Motor neuron (in vitro differentiated cells): Measurements from ENCODE around the gene PACRG. TPM values are rescaled to one million over a fixed set of nuclear protein-coding genes. Genes with fewer than 3 reads are reported as not detected.

Experiments
- ATAC-seq, 8 experiments: fragments of 200-7000 bp; cut with Tn5 transposase; replicated peaks in 6 of 8; 2 replicates each; pipeline ENCODE4 v1.8.0; 2021; ENCODE audit warnings: mild to moderate bottlenecking in 8 of 8, moderate library complexity in 8 of 8
- H3K27ac ChIP-seq, 2 donors: fragments of 250-450 bp; sonication (Bioruptor Pico); 2 replicates each; pipeline ENCODE4 v1.9.0; 2021; ENCODE audit warnings: antibody characterized with exemption in 2 of 2, mild to moderate bottlenecking in 2 of 2, moderate library complexity in 1 of 2
- H3K4me1 ChIP-seq, 2 donors: fragments of 250-450 bp; sonication (Bioruptor Pico); replicated peaks in 1 of 2; 2 replicates each; pipeline ENCODE4 v1.6.1; 2021; ENCODE audit warnings: antibody characterized with exemption in 2 of 2, mild to moderate bottlenecking in 2 of 2, moderate library complexity in 1 of 2
- H3K4me3 ChIP-seq, 5 donors: fragments of 250-450 bp; sonication (Bioruptor Pico); 2 replicates each; pipeline ENCODE4 v1.9.0; 2021; ENCODE audit warnings: antibody characterized with exemption in 5 of 5, mild to moderate bottlenecking in 5 of 5, moderate library complexity in 4 of 5
- WGBS, 10 experiments: fragments of 450-650 bp; shearing (Covaris generic); methylation state at CpG; one replicate each; pipeline ENCODE4 v1.0.0; 2022; 5-methylcytosine and 5-hydroxymethylcytosine counted together
- in situ Hi-C, 9 experiments: fragments of 400-800 bp; cut with MboI; loops; one replicate each; pipeline ENCODE4 v1.15.0; 2021; ENCODE audit warnings: low sequenced_read_pairs in 9 of 9, low pct_unique_long_range_greater_than_20kb in 2 of 9; ENCODE audit not compliant: unreplicated experiment in 9 of 9
- total RNA-seq, 8 experiments: library from RNA; unstranded; fragments of 300-600 nt; gene quantifications; 2 replicates each; pipeline versions ENCODE4 v1.2.3 to v1.2.4, GENCODE V29; 2022

Gene PACRG
- total RNA-seq, 8 experiments from 2014 or later: 4.7 to 47.9 (median 11.9) TPM; not detected in 3

DNA sequence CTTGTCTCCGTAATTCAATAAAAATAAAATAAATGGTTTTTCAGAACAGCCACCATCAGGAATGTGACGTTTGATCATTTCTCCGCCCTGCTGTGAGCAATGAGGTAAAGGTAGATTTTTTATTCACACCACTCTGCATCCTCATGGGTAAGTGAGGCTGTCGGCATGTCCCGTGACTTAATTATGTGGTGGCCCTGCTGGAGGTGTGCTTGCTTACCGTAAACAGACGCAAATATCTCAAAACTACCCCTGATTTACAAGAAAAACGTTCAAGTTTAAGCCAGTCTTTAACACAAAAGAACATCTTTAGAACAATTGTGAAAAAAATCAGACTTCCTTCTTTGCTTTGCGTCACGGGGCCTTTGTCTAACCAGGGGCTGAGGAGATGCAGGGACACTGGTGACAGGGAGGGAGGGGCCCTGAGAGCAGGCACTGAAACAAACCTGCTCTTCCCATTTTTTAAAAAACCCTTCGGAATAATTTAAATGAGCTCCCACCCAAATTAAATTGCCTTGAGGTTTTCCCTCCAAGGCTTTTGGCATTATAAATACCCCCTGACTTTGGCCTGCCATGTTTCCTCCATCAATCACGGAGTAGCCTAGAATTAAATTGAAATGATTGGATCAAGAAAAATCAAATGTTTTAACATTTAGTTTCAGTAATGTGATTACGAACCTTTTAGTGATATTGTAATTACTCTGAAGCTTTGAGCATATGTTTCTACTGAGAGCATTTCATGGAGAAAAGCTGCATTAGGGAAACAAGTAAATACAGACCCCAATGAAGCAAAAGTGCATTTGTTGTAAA is 13.6 kb upstream of the PACRG start:
- peak in 5 of 8 experiments; percentile 46 to 74 (median 65) for ATAC-seq
- Histone ChIP-seq H3K4me3 (no peak overlapping the region), H3K27ac (no peak overlapping the region), H3K4me1 (peaks cover 12 to 17% of the 10 kb centered on the region in 2 donors)
- in situ Hi-C loops: no loop called here
- 47 to 80% (median 63%) methylated on average over 3 to 13 of the region's 13 CpGs for WGBS, 10 experiments

DNA sequence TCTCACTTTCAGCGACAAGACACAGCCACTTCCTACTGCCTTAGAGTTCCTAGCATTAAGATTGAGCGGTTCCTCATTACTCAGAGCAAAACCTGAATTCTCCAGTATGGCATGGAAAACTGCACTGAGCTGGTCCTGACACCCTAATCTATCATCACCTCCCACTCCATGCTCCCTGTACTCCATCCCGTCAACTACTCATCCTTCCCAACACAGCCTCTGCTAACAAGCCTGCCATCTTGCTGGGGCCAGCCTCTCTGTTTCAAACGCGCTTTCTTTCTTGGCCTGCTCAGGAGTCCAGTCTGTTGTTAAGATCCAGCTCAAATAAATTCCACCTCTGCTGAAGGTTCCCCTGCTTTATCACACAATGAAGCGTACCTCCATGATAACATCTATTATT is 12.2 kb upstream of the PACRG start:
- no peak overlapping the region for H3K4me3 ChIP-seq
- 67 to 100% (median 91%) methylated on average over 1 to 6 of the region's 6 CpGs for WGBS, 10 experiments
- peaks cover 12 to 17% of the 10 kb centered on the region in 2 donors for H3K4me1 ChIP-seq
- ATAC-seq: no peak
- in situ Hi-C loops: no loop called here
- H3K27ac ChIP-seq: no peak overlapping the region

DNA sequence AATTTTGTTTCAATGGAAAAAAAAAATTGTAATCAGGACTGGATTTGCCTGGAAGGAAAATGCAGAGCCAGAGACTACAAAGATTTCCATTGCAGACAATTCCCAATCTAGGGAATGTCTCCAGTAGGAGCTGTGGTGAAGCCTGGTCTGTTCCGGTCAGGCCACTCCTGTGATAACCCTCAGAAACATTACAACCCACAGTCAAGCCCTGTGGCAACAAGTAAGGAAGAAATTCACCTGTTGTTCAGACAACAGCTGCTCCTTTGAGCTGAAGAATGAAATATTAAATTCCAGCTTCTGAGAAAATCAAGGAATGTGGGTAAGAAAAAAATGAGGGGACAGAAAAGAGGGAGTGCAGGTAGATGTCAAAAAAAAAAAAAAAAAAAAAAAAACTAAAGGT is 8.2 kb upstream of the PACRG start:
- Histone ChIP-seq H3K4me1 (peaks cover 4 to 11% of the 10 kb centered on the region in 2 donors), H3K4me3 (no peak overlapping the region), H3K27ac (no peak overlapping the region)
- in situ Hi-C loops: no loop called here
- 43 to 100% (median 100%) methylated on average over 1 of the region's 1 CpG; no CpG with 5 or more reads in 5 of the 10 experiments for WGBS, 10 experiments
- ATAC-seq: no peak

DNA sequence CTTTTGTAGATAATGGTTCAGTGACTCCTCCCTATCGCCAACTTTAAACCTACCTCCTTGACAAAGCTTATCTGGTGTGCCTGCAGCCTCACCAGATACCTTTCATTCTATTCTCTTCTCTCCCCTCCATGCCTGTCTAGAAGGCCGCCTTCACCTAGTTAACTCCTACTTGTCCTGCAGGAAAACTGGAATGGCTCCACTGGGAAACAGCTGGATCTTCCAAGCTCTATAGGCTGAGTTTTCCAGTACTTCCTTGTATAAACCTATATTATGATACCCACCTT is 6.4 kb upstream of the PACRG start:
- Histone ChIP-seq H3K27ac (no peak overlapping the region), H3K4me1 (peaks cover under 1 to 5% of the 10 kb centered on the region in 2 donors), H3K4me3 (no peak overlapping the region)
- in situ Hi-C loops: no loop called here
- 67 to 100% (median 100%) methylated on average over 1 of the region's 2 CpGs; no CpG with 5 or more reads in 3 of the 10 experiments for WGBS, 10 experiments
- no peak for ATAC-seq

DNA sequence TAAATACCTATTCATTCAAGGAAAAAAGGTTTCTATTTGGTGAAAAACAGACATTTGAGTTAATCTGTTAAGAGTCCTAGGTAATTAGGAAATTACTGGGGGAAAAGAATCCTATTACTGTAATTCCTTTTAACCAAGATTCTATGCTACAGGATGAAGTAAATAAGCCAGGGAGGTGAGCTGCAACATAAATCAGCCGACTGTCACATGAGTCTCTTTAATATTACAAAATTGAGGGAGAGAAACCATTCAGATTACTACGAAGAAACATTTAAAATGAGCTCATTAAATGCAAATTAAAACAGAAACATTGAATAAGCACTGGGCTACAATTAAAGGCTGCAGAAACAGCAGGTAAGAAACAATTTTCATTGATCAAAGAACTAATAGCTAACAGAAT is 5.5 kb upstream of the PACRG start:
- H3K4me1 ChIP-seq: peaks cover 6 to 8% of the 10 kb centered on the region in 2 donors
- WGBS, 10 experiments: 35 to 100% (median 60%) methylated on average over 1 to 2 of the region's 2 CpGs
- no peak for ATAC-seq
- in situ Hi-C loops: no loop called here
- no peak overlapping the region for H3K27ac ChIP-seq
- H3K4me3 ChIP-seq: no peak overlapping the region

DNA sequence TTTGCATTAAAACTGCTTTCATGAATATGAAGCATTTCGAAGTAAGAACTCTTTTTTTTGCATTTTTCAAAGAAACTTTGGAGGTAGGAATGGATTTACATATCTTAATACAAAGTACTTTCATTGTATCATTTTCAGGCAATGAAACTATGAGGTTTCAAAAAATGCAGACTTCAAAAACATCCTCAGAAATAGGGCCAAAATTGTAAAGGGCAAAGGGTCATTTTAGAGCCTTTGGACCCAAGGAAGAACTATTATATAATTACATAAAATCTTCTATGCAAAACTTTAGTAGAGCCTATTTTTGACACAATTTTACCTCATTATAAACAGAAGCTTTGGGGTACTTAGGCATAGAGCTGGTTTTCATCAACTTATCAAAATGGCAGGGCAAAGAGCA is 5.1 kb upstream of the PACRG start:
- Histone ChIP-seq H3K4me3 (no peak overlapping the region), H3K4me1 (peaks cover 6 to 8% of the 10 kb centered on the region in 2 donors), H3K27ac (no peak overlapping the region)
- 10 to 80% (median 62%) methylated on average over 1 of the region's 1 CpG for WGBS, 10 experiments
- in situ Hi-C loops: no loop called here
- ATAC-seq: no peak

DNA sequence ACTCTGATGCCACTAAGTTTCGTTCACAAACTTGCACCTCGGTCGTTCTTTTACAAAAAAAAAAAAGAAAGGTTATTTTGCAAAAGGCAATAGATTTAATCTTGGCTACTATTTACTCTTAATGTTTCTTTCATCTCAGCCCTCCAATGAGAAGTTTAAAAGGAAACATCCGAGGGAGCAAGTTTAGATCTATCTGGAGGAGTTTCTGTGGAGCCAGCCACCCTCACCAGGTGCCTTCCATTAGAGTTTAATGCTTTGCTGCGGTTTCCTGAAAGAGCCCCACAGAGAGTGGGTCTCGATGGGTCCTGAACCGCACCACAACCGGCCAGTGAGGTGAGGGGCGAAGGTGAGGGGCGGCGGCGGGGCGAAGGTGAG is 840 bp upstream of the PACRG start:
- Histone ChIP-seq H3K4me3 (peak overlapping the region; percentile 68 to 93 (median 84)), H3K27ac (peak overlapping the region in 1 of 2 donors; percentile 39), H3K4me1 (peaks cover 13 to 20% of the 10 kb centered on the region in 2 donors)
- in situ Hi-C loops: no loop called here
- 0 to 58% (median 28%) methylated on average over 1 to 5 of the region's 13 CpGs; no CpG with 5 or more reads in 3 of the 10 experiments for WGBS, 10 experiments
- peak in 1 of 8 experiments; percentile 3 for ATAC-seq

DNA sequence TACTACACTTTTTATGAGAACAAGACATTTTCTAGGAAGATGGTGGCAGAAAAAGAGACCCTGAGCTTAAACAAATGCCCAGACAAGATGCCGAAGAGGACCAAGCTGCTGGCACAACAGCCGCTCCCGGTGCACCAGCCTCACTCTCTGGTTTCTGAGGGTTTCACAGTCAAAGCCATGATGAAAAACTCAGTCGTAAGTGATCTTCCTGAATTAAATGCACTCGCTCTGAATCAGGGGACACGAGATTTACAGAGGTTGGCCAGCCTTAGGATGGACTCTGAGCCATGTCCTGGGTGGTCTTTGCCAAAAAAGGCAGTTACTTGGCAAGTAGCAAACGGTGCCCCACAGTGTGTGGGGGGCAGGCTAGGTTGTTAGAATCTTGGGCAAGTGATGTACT is 423 bp downstream of the PACRG start:
- no peak for ATAC-seq
- WGBS, 10 experiments: 0 to 73% (median 55%) methylated on average over 1 to 6 of the region's 7 CpGs; no CpG with 5 or more reads in 3 of the 10 experiments
- Histone ChIP-seq H3K4me3 (peak overlapping the region; percentile 10 to 93 (median 84)), H3K4me1 (peaks cover 13 to 16% of the 10 kb centered on the region in 2 donors), H3K27ac (peak overlapping the region in 1 of 2 donors; percentile 47)
- in situ Hi-C loops: no loop called here

DNA sequence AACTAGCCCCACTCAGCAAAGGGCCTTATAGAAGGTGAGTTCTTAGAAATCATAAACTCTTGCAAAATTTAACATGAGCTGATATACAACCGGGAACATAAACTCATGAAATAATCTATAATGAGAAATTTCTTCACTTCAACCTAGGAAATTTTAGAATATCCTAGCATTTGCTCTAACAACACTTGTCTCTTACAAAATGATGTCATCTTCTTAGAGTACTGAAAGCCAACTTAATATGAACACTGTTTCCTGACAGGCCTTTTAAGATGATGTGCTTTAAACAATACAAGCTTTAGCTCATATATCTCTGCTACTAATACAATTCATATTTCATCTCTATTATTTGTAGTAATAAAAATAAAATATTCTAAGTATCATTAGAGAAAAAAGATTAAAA is 932 bp downstream of the PACRG start:
- Histone ChIP-seq H3K4me3 (peak overlapping the region in 4 of 5 donors; percentile 75 to 93 (median 86)), H3K4me1 (peaks cover 13 to 16% of the 10 kb centered on the region in 2 donors), H3K27ac (no peak overlapping the region)
- 44 to 100% (median 84%) methylated on average over 1 of the region's 1 CpG; no CpG with 5 or more reads in 2 of the 10 experiments for WGBS, 10 experiments
- in situ Hi-C loops: no loop called here
- no peak for ATAC-seq

DNA sequence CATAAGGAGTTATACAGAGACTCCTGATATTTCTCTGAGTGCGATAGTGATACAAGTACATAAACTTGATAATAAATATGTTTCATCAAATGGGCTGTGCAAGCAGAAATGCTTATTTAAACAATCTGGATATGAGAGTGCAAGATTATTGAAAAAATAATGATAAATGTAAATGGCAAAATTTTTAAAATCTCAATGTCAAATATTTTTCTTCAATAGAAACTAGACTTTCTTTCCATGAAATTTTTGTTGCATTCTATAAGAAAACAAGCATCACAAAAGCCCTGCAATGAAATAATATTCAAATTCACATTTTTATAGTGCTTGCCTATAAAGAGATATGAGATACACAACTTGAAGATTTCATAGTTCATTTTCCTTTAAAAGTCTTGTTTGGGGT is 2.7 kb downstream of the PACRG start:
- ATAC-seq: no peak
- in situ Hi-C loops: no loop called here
- WGBS, 10 experiments: 83 to 100% (median 100%) methylated on average over 1 of the region's 1 CpG; no CpG with 5 or more reads in 2 of the 10 experiments
- no peak overlapping the region for H3K27ac ChIP-seq
- H3K4me3 ChIP-seq: no peak overlapping the region
- H3K4me1 ChIP-seq: peaks cover 13 to 16% of the 10 kb centered on the region in 2 donors

DNA sequence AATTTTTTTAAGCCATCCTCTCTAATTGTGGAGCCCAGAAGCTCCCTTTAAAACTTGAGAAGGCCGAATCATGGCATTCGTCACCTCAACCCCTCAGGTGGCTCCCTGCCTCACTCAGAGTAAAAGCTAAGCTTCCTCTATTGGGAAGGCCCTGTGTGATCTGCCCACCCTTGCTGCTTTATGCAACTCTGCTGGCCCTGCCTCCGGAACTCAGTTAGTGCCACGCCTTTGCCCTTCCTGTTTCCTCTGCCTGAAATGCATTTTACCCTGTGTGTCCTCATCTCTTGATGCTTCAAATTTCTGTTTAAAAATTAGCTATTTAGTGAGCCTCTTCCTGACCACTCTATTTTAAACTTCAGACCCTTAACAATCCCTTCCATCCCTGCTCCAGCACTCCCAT is 5.7 kb downstream of the PACRG start:
- no peak overlapping the region for H3K4me3 ChIP-seq
- H3K27ac ChIP-seq: no peak overlapping the region
- H3K4me1 ChIP-seq: peaks cover under 1 to 9% of the 10 kb centered on the region in 2 donors
- WGBS, 10 experiments: 42 to 96% (median 78%) methylated on average over 2 to 4 of the region's 4 CpGs; no CpG with 5 or more reads in 2 of the 10 experiments
- no peak for ATAC-seq
- in situ Hi-C loops: no loop called here

DNA sequence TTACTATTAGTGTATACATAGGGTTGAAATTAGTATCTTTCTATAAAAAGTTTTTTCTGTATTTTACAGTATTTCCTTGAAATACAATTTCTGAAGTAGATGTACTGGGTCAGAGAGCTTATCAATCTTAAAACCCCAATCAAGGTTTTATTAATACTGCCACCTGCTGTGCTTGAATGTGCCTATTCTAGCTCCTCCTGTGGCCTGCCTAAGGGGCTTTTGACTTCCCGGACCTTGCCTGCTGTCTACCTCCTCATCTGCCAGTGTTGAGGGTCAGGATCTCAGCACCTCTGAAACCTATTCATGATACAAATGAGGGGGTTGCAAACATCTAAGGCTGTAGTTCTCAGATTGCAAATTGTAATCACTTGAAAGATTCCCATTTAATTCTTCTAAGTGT is 9.2 kb downstream of the PACRG start:
- in situ Hi-C loops: no loop called here

DNA sequence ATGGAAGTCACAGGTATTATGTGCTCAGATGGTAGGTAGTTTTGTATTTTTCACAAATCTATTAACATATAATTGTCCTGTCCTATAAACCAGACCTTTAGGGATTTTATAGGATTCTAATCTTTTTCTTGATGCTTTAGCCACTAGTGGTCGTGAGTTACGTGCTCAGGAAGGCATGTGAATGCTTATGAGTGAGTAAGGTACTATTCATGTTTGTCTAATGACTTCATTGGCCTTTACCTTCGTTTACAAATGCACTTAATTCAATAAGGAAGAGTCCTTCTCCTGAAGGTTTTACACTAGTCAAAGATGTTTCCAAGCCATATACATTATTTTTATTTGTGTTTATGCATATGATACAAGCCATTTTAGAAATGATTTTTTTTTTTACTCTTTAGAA is 23.0 kb downstream of the PACRG start:
- no peak for ATAC-seq
- 0 to 83% (median 62%) methylated on average over 1 to 3 of the region's 3 CpGs for WGBS, 10 experiments

More for the DNA sequence above, 9.2 kb downstream of the PACRG start:
- Histone ChIP-seq H3K27ac (no peak overlapping the region), H3K4me1 (no peaks in the 10 kb centered on the region), H3K4me3 (no peak overlapping the region)
- 0 to 80% (median 20%) methylated on average over 1 of the region's 1 CpG; no CpG with 5 or more reads in 4 of the 10 experiments for WGBS, 10 experiments
- peak in 1 of 8 experiments; percentile 37 for ATAC-seq

More for the DNA sequence above, 23.0 kb downstream of the PACRG start:
- in situ Hi-C loops: no loop called here
- Histone ChIP-seq H3K4me1 (no peaks in the 10 kb centered on the region), H3K27ac (no peak overlapping the region), H3K4me3 (no peak overlapping the region)
